ENCODE measurements around the gene SEPSECS.

The SEPSECS gene

DNA sequence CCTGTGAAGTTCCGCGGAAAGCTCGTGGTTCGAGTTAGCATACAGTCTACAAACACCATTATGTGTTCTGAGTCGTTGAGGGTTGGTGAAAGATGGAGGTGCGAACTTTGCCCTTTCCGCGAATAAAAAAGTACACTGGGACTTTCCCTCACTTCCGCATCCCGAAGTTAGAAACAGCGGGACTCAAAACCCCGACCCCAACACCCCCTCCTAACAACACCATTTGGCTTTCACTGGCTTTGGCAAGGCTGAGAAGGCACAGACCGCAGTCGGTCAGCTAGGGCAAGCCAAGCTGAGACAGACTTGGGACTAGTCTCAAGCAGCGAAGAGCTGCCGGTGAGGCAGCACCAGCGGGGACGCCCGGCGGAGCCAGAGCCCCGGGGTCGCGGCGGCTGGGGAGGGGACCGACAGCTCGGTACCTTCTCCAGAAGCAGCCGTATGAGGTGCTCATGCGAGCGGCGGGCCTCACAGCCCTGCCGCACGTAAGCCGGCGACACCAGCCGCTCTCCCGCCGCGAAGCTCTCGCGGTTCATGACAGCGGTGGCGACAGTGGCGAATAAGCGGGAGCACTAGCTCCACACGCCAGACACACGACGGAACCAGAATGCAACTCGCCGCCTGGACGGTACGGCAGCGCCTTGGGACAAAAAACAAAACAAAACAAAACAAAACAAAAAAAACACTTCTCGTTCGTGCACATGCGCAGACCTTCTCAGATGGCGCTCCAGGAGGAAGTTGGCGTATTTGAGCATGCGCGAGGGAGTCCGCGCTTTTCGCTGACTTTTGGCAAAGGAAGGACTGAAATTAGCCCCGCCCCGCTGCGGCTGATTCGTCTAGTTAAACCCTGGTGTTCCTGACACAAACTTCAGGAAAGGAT, at the start of gene SEPSECS:
Gene SEPSECS, minus strand, starts transcription at position 613 of the 877 bp plus-strand sequence. Its CDS starts 80 bp downstream, at position 533.
- peak; percentile 97 for DNase-seq (ENCODE audit: low spot score)

- DNase-seq (ENCODE audit: low spot score): no peak
These were observed 49.5 kb upstream of the SEPSECS start for GRCh38 chr4:25209702-25210101.

GRCh38 chr4:25207997-25208396, 47.7 kb upstream of the SEPSECS start:
- no peak for DNase-seq (ENCODE audit: low spot score)

- DNase-seq (ENCODE audit: low spot score): no peak
These were observed 38.5 kb upstream of the SEPSECS start for GRCh38 chr4:25198713-25199112.

DNA sequence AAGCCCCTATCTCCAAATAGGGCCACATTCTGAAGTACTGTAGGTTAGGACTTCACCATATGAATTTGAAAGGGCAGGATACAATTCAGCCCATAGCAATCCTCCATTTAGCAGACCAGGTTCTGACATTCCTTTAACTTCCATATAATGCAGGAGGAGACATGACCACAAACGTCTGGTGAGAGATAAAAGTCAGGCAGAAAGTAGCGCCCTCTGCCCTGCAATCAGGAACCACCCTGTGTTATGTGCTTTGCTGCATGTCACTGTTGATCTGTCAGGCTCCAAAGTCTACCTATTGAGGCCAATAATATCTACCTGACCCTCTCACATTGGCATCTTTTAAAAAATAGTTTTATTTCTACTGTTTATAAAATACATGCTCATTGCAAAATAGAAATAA, 30.2 kb upstream of the SEPSECS start:
- no peak for DNase-seq (ENCODE audit: low spot score)

GRCh38 chr4:25184056-25184455, 23.8 kb upstream of the SEPSECS start:
- DNase-seq (ENCODE audit: low spot score): no peak

- no peak for DNase-seq (ENCODE audit: low spot score)
These were observed 22.7 kb upstream of the SEPSECS start for GRCh38 chr4:25182937-25183336.

- peak; percentile 40 for DNase-seq (ENCODE audit: low spot score)
These were observed 20.4 kb upstream of the SEPSECS start for GRCh38 chr4:25180524-25181131.

DNA sequence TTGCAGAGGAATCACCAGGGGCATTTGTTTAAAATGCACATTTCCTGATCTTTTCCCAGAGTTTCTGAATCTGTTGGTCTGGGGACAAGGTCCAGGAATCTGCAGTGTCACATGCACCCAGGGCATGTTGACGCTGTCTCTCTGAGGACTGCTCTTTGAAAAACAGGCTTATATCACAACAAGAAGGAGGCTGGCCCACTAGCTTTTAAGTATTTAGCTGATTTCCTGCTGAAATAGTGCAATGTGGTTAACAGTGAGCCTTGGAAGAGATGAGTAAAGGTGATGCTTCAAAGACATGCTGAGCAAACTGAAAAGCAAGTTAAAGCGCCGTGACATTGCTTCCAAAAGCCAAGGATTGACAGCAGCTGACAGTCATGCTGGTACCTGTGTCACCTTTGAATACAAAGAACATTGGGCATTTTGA, 18.6 kb upstream of the SEPSECS start:
- no peak for DNase-seq (ENCODE audit: low spot score)

- DNase-seq (ENCODE audit: low spot score): no peak
These were observed 16.9 kb upstream of the SEPSECS start for GRCh38 chr4:25177147-25177546.

- DNase-seq (ENCODE audit: low spot score): peak; percentile 24
These were observed 14.4 kb upstream of the SEPSECS start for GRCh38 chr4:25174674-25175073.

- DNase-seq (ENCODE audit: low spot score): peak; percentile 94
These were observed 13.0 kb upstream of the SEPSECS start for GRCh38 chr4:25172961-25173915.

- no peak for DNase-seq (ENCODE audit: low spot score)
These were observed 11.1 kb upstream of the SEPSECS start for GRCh38 chr4:25171201-25171865.

- no peak for DNase-seq (ENCODE audit: low spot score)
These were observed 9.2 kb upstream of the SEPSECS start for GRCh38 chr4:25169446-25169845.

- DNase-seq (ENCODE audit: low spot score): no peak
These were observed 5.7 kb upstream of the SEPSECS start for GRCh38 chr4:25165916-25166315.

- DNase-seq (ENCODE audit: low spot score): no peak
These were observed 2.9 kb upstream of the SEPSECS start for GRCh38 chr4:25163196-25163595.

- no peak for DNase-seq (ENCODE audit: low spot score)
These were observed 2.3 kb upstream of the SEPSECS start for GRCh38 chr4:25162566-25162965.

DNA sequence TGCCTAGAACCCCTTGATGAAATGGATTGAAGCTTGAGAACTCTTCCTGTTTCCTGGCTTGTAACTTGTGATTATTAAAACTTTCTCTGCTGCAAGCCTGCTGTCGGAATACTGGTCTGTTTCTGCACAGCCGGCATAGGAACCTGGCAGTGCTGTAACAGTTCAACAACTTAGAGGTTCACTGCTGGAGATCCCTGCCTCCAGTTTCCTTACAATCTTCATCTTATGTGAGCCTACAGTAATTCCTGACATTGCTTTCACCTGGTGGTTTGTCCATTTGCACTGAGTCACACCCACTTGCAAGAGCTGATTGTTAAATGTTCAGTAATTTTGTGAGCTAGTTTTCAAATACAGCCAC, 1.3 kb upstream of the SEPSECS start:
- no peak for DNase-seq (ENCODE audit: low spot score)

- peak; percentile 14 for DNase-seq (ENCODE audit: low spot score)
These were observed 704 bp upstream of the SEPSECS start for GRCh38 chr4:25160714-25161592.

- DNase-seq (ENCODE audit: low spot score): no peak
These were observed 1.4 kb downstream of the SEPSECS start for GRCh38 chr4:25158817-25159216.

DNA sequence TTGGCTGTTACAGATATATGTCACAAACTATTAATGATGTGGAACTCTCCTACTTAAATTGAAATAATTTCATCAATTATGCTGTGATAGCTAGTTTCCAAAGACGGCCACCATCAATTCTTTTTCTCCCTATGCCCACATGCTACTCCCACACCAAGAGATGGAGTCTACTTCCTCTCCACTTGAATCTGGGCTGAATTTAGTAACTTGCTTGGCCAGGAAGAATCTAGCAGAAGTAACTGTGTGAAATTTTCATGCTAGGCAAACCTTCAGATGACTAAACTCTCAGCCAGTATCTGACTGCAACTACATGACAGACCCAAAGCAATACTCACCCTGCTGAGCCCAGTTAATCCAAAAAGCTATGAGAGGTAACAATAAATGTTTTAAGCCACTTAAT, 3.2 kb downstream of the SEPSECS start:
- DNase-seq (ENCODE audit: low spot score): no peak

Data from AG08395 (cell line).